NCI-H2107 treated with DMSO at 0.1 percent for 48 hours (cell line): Measurements from ENCODE around the gene RFPL4A.

Source experiments
- DNase-seq: peaks from one replicate; lab custom pipeline; 2025; ENCODE audit not compliant: unreplicated experiment; lab: John Stamatoyannopoulos, UW

RFPL4A gene

GRCh38 chr19:55802281-55802680, 43.4 kb downstream of the RFPL4A start:
- no peak for DNase-seq

- DNase-seq = peak; percentile 58
Observed at GRCh38 chr19:55809381-55810058, 50.6 kb downstream of the RFPL4A start.

GRCh38 chr19:55811340-55811739, 52.4 kb downstream of the RFPL4A start:
- DNase-seq = no peak

GRCh38 chr19:55812449-55812848, 53.6 kb downstream of the RFPL4A start:
- DNase-seq = no peak
